Stomach (tissue), 9 donors: ENCODE measurements around the gene KRT83. TPM values are rescaled to one million over a fixed set of nuclear protein-coding genes. Genes with fewer than 3 reads are reported as not detected.

ENCODE experiments used
- DNase-seq, 2 donors: peaks; one replicate each; pipeline versions ENCODE4 v3.0.0 to v3.0.0-alpha.2; 2013 to 2019
- H3K27ac ChIP-seq, 5 donors: fragments of 200-600 bp in 4 of 5; sonication (generic) in 4 of 5; one replicate each; pipeline ENCODE4 v1.5.1; 2013 to 2019; ENCODE audit warnings: mild to moderate bottlenecking in 1 of 5, moderate library complexity in 1 of 5
- H3K27me3 ChIP-seq, 3 donors: fragments of 200-600 bp; sonication (generic); one replicate each; pipeline ENCODE4 v1.5.1; 2017 to 2019; ENCODE audit warnings: mixed run types in 1 of 3
- H3K36me3 ChIP-seq, 4 donors: fragments of 200-600 bp; sonication (generic); 1 replicate in 3 of 4; 2 replicates in 1 of 4; pipeline ENCODE4 v1.5.1; 2016 to 2019
- H3K4me1 ChIP-seq, 4 donors: fragments of 200-600 bp; sonication (generic); one replicate each; pipeline ENCODE4 v1.5.1; 2016 to 2019
- H3K4me3 ChIP-seq, 4 donors: fragments of 200-600 bp; sonication (generic) in 3 of 4; one replicate each; pipeline ENCODE4 v1.5.1; 2016 to 2019; ENCODE audit warnings: mild to moderate bottlenecking in 1 of 4
- H3K9me3 ChIP-seq, 4 donors: fragments of 200-600 bp; sonication (generic); one replicate each; pipeline ENCODE4 v1.5.1; 2016 to 2019
- EP300 ChIP-seq: sonication (generic); formaldehyde crosslinking; IDR thresholded peaks from one replicate; pipeline ENCODE4 v1.6.1; 2017; ENCODE audit warnings: antibody characterized with exemption
- POLR2A ChIP-seq, 4 donors: fragments of 450-650 bp; IDR thresholded peaks; one replicate each; pipeline ENCODE4 v1.6.1; 2016; ENCODE audit warnings: antibody characterized with exemption in 4 of 4, control low read depth in 2 of 4, mild to moderate bottlenecking in 1 of 4, moderate library complexity in 1 of 4
- POLR2AphosphoS5 ChIP-seq, 3 donors: sonication (generic); formaldehyde crosslinking; IDR thresholded peaks; one replicate each; pipeline ENCODE4 v1.6.1; 2016; ENCODE audit warnings: antibody characterized with exemption in 3 of 3
- WGBS, 5 donors: extraction: QIAGEN DNeasy Blood & Tissue Kit in 3 of 5; methylation state at CpG; one replicate each; pipeline versions ENCODE4 v1.1.5 to v1.1.7; 2013 to 2018; 5-methylcytosine and 5-hydroxymethylcytosine counted together
- intact Hi-C: fragments of 100-400 bp; cut with DNase I; formaldehyde crosslinking; loops from one replicate; pipeline ENCODE4 v1.15.1; 2023; ENCODE audit warnings: low total_unique reads
- polyA plus RNA-seq, 3 donors: library from polyadenylated mRNA; stranded (reverse); fragments of 200-250 nt; gene quantifications; one replicate each; pipeline ENCODE4 v1.2.3, GENCODE V29; 2013
- total RNA-seq, 5 donors: library from RNA; depleted of rRNA; stranded (reverse); fragments of >200 nt; gene quantifications; one replicate each; pipeline versions ENCODE4 v1.1.0 to v1.2.3, GENCODE V29; 2014 to 2016
- TF ChIP-seq, protein P1 (sequence below), 7 experiments: fragments of 450-650 bp in 4 of 7; fragments of 200-600 bp in 3 of 7; sonication (generic) in 3 of 7; IDR thresholded peaks; one replicate each; pipeline ENCODE4 v1.5.1; 2016 to 2019; ENCODE audit warnings: antibody characterized with exemption in 7 of 7, control low read depth in 2 of 7, mild to moderate bottlenecking in 1 of 7
- donor health status: healthy with polysubstance abuse.
- donor health status: Bipolar disorder and iron deficiency.
- donor health status: healthy.

KRT83 gene
- total and polyA plus RNA-seq, 8 donors, result not detected

DNA sequence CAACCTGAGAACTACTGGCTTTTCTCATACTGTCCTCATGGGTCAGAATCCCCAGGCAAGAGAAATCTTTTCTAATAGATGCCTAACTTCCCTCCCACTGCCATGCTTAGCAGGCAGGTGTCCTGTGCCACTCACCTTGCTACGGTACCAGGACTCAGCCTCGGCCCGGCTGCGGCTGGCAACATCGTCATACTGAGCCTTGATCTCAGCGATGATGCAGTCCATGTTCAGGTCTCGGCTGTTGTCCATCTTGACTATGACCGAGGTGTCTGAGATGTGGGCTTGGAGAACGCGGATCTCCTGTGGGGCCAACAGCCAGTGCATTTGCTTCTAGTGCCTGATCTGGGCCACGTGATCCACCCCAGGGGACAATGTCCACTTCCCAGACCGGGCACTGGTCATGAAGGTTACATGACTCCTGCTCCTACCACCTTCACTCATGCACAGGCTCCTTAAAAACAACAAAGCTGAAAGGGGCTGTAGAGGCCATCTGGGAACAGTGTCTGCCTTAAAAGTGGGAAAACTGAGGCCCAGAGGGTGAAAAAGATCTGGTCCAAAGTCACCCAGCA is 42.0 kb upstream of the KRT83 start:
- Histone ChIP-seq H3K4me1 (no peaks in the 10 kb centered on the region), H3K36me3 (no peaks in the 10 kb centered on the region), H3K9me3 (no peaks in the 10 kb centered on the region), H3K4me3 (no peak overlapping the region), H3K27ac (no peak overlapping the region), H3K27me3 (peaks cover 0 to 9% (median 4%) of the 10 kb centered on the region in 3 donors)
- WGBS, 5 donors, result 94 to 96% (median 95%) methylated on average over 12 of the region's 12 CpGs
- DNase-seq, result no peak
- TF ChIP-seq EP300 (no peak), POLR2AphosphoS5 (IDR thresholded peaks at IDR 0.05) (no peak), POLR2A (IDR thresholded peaks at IDR 0.05) (no peak)
- TF ChIP-seq, protein P1, sequence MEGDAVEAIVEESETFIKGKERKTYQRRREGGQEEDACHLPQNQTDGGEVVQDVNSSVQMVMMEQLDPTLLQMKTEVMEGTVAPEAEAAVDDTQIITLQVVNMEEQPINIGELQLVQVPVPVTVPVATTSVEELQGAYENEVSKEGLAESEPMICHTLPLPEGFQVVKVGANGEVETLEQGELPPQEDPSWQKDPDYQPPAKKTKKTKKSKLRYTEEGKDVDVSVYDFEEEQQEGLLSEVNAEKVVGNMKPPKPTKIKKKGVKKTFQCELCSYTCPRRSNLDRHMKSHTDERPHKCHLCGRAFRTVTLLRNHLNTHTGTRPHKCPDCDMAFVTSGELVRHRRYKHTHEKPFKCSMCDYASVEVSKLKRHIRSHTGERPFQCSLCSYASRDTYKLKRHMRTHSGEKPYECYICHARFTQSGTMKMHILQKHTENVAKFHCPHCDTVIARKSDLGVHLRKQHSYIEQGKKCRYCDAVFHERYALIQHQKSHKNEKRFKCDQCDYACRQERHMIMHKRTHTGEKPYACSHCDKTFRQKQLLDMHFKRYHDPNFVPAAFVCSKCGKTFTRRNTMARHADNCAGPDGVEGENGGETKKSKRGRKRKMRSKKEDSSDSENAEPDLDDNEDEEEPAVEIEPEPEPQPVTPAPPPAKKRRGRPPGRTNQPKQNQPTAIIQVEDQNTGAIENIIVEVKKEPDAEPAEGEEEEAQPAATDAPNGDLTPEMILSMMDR (IDR thresholded peaks at IDR 0.05), result no peak
- intact Hi-C loops, result no loop called here

DNA sequence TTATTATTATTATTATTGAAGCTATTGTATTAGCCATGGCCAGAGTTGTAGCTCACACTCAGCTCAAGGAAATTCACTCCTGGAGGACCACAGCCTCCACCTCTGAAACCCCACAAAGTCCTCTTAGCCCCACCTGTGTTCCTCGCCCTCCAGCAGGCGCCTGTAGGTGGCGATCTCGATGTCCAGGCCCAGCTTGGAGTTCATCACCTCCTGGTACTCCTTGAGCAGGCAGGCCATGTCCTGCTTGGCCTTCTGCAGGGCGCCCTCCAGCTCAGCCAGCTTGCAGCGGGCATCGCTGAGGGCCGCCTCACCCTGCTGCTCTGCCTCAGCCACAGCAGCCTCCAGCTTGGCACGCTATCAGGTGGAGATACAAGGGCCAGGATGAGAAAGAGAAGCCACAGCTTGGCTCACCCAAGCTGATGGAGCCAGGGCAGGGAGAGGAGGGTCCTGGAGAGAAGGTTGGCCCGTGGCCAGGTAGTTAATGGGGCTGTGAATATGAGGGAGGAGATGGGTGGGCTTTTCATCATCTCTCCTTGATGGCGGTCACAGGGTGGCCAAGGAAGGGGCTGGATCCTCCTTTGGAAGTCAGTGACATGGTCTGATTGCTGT is 41.0 kb upstream of the KRT83 start:
- intact Hi-C loops, result no loop called here

DNA sequence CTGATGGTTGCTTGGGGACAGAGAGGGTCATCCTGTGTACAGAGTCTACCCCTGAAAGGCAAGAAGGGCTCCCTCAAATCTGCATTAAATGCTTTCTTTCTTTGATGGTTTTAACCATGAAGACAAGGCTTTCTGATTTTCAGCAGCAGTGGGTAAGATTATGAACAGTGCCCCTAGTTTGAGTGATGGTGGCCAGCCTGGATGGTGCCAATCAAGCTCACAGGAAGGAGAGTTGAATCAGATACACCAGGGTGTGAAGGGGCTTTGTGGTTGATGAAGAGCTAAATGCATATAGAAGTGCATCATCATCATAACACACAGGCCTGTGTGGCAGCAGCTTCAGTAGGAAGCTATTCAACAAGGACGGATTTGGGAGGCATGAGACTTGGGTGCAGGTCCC is 40.4 kb upstream of the KRT83 start:
- TF ChIP-seq POLR2A (IDR thresholded peaks at IDR 0.05) (no peak), EP300 (no peak), POLR2AphosphoS5 (IDR thresholded peaks at IDR 0.05) (no peak)
- TF ChIP-seq, protein P1 (IDR thresholded peaks at IDR 0.05), result no peak
- Histone ChIP-seq H3K4me3 (no peak overlapping the region), H3K27ac (no peak overlapping the region), H3K4me1 (no peaks in the 10 kb centered on the region), H3K27me3 (peaks cover 0 to 4% (median 4%) of the 10 kb centered on the region in 3 donors), H3K36me3 (no peaks in the 10 kb centered on the region), H3K9me3 (no peaks in the 10 kb centered on the region)
- intact Hi-C loops, result no loop called here
- DNase-seq, result no peak
- WGBS, 5 donors, result 78 to 96% (median 94%) methylated on average over 1 of the region's 1 CpG

More for the DNA sequence above, 41.0 kb upstream of the KRT83 start:
- Histone ChIP-seq H3K27me3 (peaks cover 0 to 7% (median 4%) of the 10 kb centered on the region in 3 donors), H3K4me1 (no peaks in the 10 kb centered on the region), H3K9me3 (no peaks in the 10 kb centered on the region), H3K36me3 (no peaks in the 10 kb centered on the region), H3K4me3 (no peak overlapping the region), H3K27ac (no peak overlapping the region)
- no peak for DNase-seq
- 79 to 93% (median 91%) methylated on average over 10 to 11 of the region's 11 CpGs for WGBS, 5 donors
- TF ChIP-seq, protein P1 (IDR thresholded peaks at IDR 0.05), result no peak
- TF ChIP-seq EP300, result no peak
- TF ChIP-seq POLR2AphosphoS5 (IDR thresholded peaks at IDR 0.05), result no peak
- no peak for TF ChIP-seq POLR2A (IDR thresholded peaks at IDR 0.05)

DNA sequence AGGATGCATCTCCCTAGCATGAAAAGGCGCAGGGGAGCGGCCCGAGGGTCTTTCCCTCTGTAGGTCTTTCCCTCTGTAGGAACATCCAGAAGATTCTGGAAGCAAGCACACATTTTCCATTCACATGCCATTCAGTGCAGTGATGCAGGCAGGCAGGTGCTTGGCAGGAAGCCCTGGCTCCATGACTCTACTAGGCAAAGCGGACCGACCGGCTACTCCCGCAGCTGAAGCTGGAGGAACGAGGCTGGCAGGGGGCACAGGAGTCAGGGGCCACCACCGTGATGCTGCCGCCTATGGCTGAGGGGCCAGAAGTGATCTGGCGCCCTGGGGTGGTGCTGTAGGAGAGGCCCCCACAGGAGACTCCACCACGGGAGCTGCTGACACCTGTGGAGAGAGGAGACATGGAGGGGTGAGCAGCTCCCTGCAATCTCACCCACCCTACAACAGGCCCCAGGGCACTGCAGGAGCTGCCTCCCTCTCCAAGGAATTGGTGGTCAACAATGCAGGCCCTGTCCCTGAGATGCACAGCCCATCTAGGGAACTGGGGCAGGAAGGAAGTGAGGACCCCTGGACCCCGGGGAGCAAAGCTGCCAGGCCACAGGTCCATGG is 39.6 kb upstream of the KRT83 start:
- DNase-seq, result peak; percentile 28 to 72

More for the DNA sequence above, 39.6 kb upstream of the KRT83 start:
- Histone ChIP-seq H3K9me3 (no peaks in the 10 kb centered on the region), H3K4me3 (no peak overlapping the region), H3K4me1 (no peaks in the 10 kb centered on the region), H3K27ac (no peak overlapping the region), H3K36me3 (no peaks in the 10 kb centered on the region), H3K27me3 (peaks cover 0 to 12% (median 4%) of the 10 kb centered on the region in 3 donors)
- intact Hi-C loops, result no loop called here
- TF ChIP-seq POLR2A (IDR thresholded peaks at IDR 0.05) (no peak), EP300 (no peak), POLR2AphosphoS5 (IDR thresholded peaks at IDR 0.05) (no peak)
- TF ChIP-seq, protein P1 (IDR thresholded peaks at IDR 0.05), result no peak
- 56 to 67% (median 62%) methylated on average over 11 to 13 of the region's 13 CpGs for WGBS, 5 donors
